Suprapubic skin (tissue), 4 donors: ENCODE data around the gene GLE1.

Experiments used
- CTCF ChIP-seq, 2 donors: fragments of 200-600 bp in 1 of 2; fragments of 450-650 bp in 1 of 2; sonication (generic) in 1 of 2; IDR thresholded peaks; one replicate each; pipeline ENCODE4 v1.5.1; 2016 to 2019; ENCODE audit warnings: antibody characterized with exemption in 2 of 2, mild to moderate bottlenecking in 1 of 2, moderate library complexity in 1 of 2
- EP300 ChIP-seq: sonication (generic); formaldehyde crosslinking; IDR thresholded peaks from one replicate; pipeline ENCODE4 v1.6.1; 2017; ENCODE audit warnings: antibody characterized with exemption
- POLR2A ChIP-seq, 2 donors: fragments of 450-650 bp; IDR thresholded peaks; one replicate each; pipeline ENCODE4 v1.6.1; 2017; ENCODE audit warnings: antibody characterized with exemption in 2 of 2, mild to moderate bottlenecking in 2 of 2, moderate library complexity in 2 of 2
- POLR2AphosphoS5 ChIP-seq, 3 donors: sonication (generic); formaldehyde crosslinking; IDR thresholded peaks; one replicate each; pipeline ENCODE4 v1.6.1; 2017; ENCODE audit warnings: antibody characterized with exemption in 3 of 3

GRCh38 chr9:128579194-128579593 is 74.7 kb downstream of the GLE1 start:
- TF ChIP-seq CTCF (IDR thresholded peaks at IDR 0.05): no peak
- no peak for TF ChIP-seq POLR2AphosphoS5 (IDR thresholded peaks at IDR 0.05)
- no peak for TF ChIP-seq POLR2A (IDR thresholded peaks at IDR 0.05)
- no peak for TF ChIP-seq EP300
